K562 (cell line): ENCODE measurements around the gene POR. TPM values are rescaled to one million over a fixed set of nuclear protein-coding genes. Genes with fewer than 3 reads are reported as not detected.

Experiments
- ARHGAP35 ChIP-seq: fragments of 450-650 bp; IDR thresholded peaks from 2 replicates; pipeline ENCODE4 v1.6.1; 2018; ENCODE audit not compliant: partially characterized antibody
- ATF2 ChIP-seq: sonication (generic); formaldehyde crosslinking; IDR thresholded peaks from 2 replicates; pipeline ENCODE4 v1.8.1; 2022; ENCODE audit warnings: missing genetic modification reagents
- CBFA2T2 ChIP-seq: fragments of 450-650 bp; conservative IDR thresholded peaks from 2 replicates; pipeline ENCODE4 v1.6.1; 2017; ENCODE audit warnings: mild to moderate bottlenecking
- CLOCK ChIP-seq: fragments of 250-450 bp; sonication (Bioruptor Pico); IDR thresholded peaks from 2 replicates; pipeline ENCODE4 v1.4.0; 2020; ENCODE audit warnings: mild to moderate bottlenecking, moderate library complexity, borderline replicate concordance
- CREB3 ChIP-seq: fragments of 450-650 bp; conservative IDR thresholded peaks from 2 replicates; pipeline ENCODE4 v1.6.1; 2016; ENCODE audit warnings: missing genetic modification characterization, low read depth, mild to moderate bottlenecking, missing compliant biosample characterization, moderate library complexity
- GTF2E2 ChIP-seq: fragments of 200-800 bp; sonication (Bioruptor generic); IDR thresholded peaks from 2 replicates; pipeline ENCODE4 v1.6.1; 2016; ENCODE audit warnings: missing genetic modification characterization, missing compliant biosample characterization
- ID3 ChIP-seq, 2 experiments: fragments of 250-450 bp in 1 of 2; fragments of 450-650 bp in 1 of 2; sonication (Bioruptor Pico) in 1 of 2; IDR thresholded peaks; 2 replicates each; pipeline versions ENCODE4 v1.6.1 to v1.8.0; 2016 to 2021; ENCODE audit warnings: mild to moderate bottlenecking in 2 of 2, moderate library complexity in 2 of 2, missing compliant biosample characterization in 1 of 2, missing genetic modification characterization in 1 of 2
- KDM5B ChIP-seq: fragments of 200-600 bp; sonication (generic); IDR thresholded peaks from 2 replicates; pipeline ENCODE4 v1.6.1; 2012; ENCODE audit warnings: low read depth, mild to moderate bottlenecking, moderate library complexity, low read length, control low read depth, inconsistent platforms; ENCODE audit not compliant: insufficient replicate concordance
- MTA2 ChIP-seq: fragments of 450-650 bp; IDR thresholded peaks from 2 replicates; pipeline ENCODE4 v1.6.1; 2016; ENCODE audit warnings: low read depth
- NFE2 ChIP-seq: IDR thresholded peaks from 2 replicates; pipeline ENCODE4 v1.6.1; 2014; ENCODE audit warnings: antibody characterized with exemption, low read depth
- PHF8 ChIP-seq: fragments of 200-600 bp; sonication (generic); IDR thresholded peaks from 2 replicates; pipeline ENCODE4 v1.6.1; 2012; ENCODE audit warnings: mixed run types, mild to moderate bottlenecking, inconsistent platforms, low read length, moderate library complexity, borderline replicate concordance
- POLR2G ChIP-seq: fragments of 200-400 bp; formaldehyde crosslinking; IDR thresholded peaks from 2 replicates; pipeline ENCODE4 v1.6.1; 2017; ENCODE audit warnings: low read depth, mild to moderate bottlenecking, antibody characterized with exemption, low read length, moderate library complexity
- SFPQ ChIP-seq: fragments of 200-400 bp; formaldehyde crosslinking; IDR thresholded peaks from 2 replicates; pipeline ENCODE4 v1.6.1; 2017; ENCODE audit warnings: mild to moderate bottlenecking, low read depth, low read length, moderate library complexity
- TCF7 ChIP-seq: sonication (generic); IDR thresholded peaks from 2 replicates; pipeline ENCODE4 v1.6.1; 2016; ENCODE audit warnings: antibody characterized with exemption, borderline replicate concordance
- THRA ChIP-seq: fragments of 450-650 bp; IDR thresholded peaks from 2 replicates; pipeline ENCODE4 v1.6.1; 2017; ENCODE audit warnings: mild to moderate bottlenecking, moderate library complexity
- U2AF2 ChIP-seq: fragments of 200-400 bp; formaldehyde crosslinking; optimal IDR thresholded peaks from 2 replicates; pipeline ENCODE3; 2017; ENCODE audit warnings: low read depth, mild to moderate bottlenecking, low read length
- polyA plus RNA-seq, 8 experiments: library from polyadenylated mRNA; depleted of rRNA in 4 of 8; stranded (reverse) in 5 of 8; unstranded in 3 of 8; fragments of >200 nt; fragmentation: Nextera tagmentation in 2 of 8; fragmentation: Illumina TruSeq in 1 of 8; extraction: Ambion mirVana in 2 of 8; extraction: Trizol in 1 of 8; gene quantifications; 2 replicates each; pipeline versions ENCODE4 v1.2.1 to v1.2.3, GENCODE V29; 2011 to 2014; ENCODE audit warnings: inconsistent platforms in 1 of 8, missing spikeins in 1 of 8
- total RNA-seq, 7 experiments: library from RNA; depleted of rRNA in 6 of 7; stranded (reverse); fragments of >200 nt in 6 of 7; fragmentation: Illumina TruSeq in 2 of 7; extraction: Trizol in 2 of 7; gene quantifications; 2 replicates each; pipeline versions ENCODE4 v1.2.1 to v1.2.3, GENCODE V29; 2011 to 2021; ENCODE audit warnings: low replicate concordance in 1 of 7

Gene POR
- total and polyA plus RNA-seq, 9 of the 15 experiments (the other 6 are each of a cell fraction or from before 2014, with no cell fraction given): 4.7 to 142 (median 40.8) TPM

- no peak for TF ChIP-seq POLR2G
- TF ChIP-seq MTA2: no peak
- TF ChIP-seq THRA: no peak
- TF ChIP-seq CBFA2T2: no peak
- no peak for TF ChIP-seq SFPQ
- TF ChIP-seq PHF8: no peak
- TF ChIP-seq CREB3 (tag): no peak
- no peak for TF ChIP-seq ARHGAP35
- TF ChIP-seq KDM5B: no peak
- TF ChIP-seq GTF2E2: no peak
- TF ChIP-seq CLOCK: no peak
- no peak for TF ChIP-seq U2AF2
- no peak for TF ChIP-seq ATF2 (CRISPR knock-in tag)
- peak; percentile 74; the same call in 1 of the 2 replicates for TF ChIP-seq NFE2
- no peak for TF ChIP-seq TCF7
- TF ChIP-seq ID3 (CRISPR knock-in tag; IDR thresholded peaks at IDR 0.05): no peak
- TF ChIP-seq ID3 (tag; IDR thresholded peaks at IDR 0.05): no peak
Measured at GRCh38 chr7:75945297-75946168, 30.6 kb downstream of the POR start (continued).
